OCI-LY1 (cell line): ENCODE results near the gene PMEPA1.

ENCODE experiments used
- CTCF ChIP-seq: fragments of 200-600 bp; sonication (generic), shearing (Covaris generic); IDR thresholded peaks from 2 replicates; pipeline ENCODE4 v1.5.1; 2017; ENCODE audit warnings: mild to moderate bottlenecking, antibody characterized with exemption, low read length, moderate library complexity, mixed read lengths
- EZH2 ChIP-seq: fragments of 200-600 bp; sonication (generic), shearing (Covaris generic); IDR thresholded peaks from 2 replicates; pipeline ENCODE4 v1.8.0; 2017; ENCODE audit warnings: borderline replicate concordance, mixed run types, mild to moderate bottlenecking, antibody characterized with exemption, low read length, moderate library complexity, mixed read lengths

GRCh38 chr20:57689745-57690481 is 19.9 kb downstream of the PMEPA1 start:
- TF ChIP-seq CTCF (no peak), EZH2 (no peak)
